ENCODE results near the gene C9orf43. TPM values are rescaled to one million over a fixed set of nuclear protein-coding genes. Genes with fewer than 3 reads are reported as not detected.
A peak's percentile ranks its signal among the peaks of the same experiment; 100 is the strongest.
"Not testable (repeated sequence)": the region's sequence is repeated elsewhere in the genome, so short reads cannot be mapped to it uniquely, and the experiment has no call there.

Gene C9orf43
- total RNA-seq, 6 donors from 2014 or later: 0.23 to 3.1 (median 0.43) TPM

DNA sequence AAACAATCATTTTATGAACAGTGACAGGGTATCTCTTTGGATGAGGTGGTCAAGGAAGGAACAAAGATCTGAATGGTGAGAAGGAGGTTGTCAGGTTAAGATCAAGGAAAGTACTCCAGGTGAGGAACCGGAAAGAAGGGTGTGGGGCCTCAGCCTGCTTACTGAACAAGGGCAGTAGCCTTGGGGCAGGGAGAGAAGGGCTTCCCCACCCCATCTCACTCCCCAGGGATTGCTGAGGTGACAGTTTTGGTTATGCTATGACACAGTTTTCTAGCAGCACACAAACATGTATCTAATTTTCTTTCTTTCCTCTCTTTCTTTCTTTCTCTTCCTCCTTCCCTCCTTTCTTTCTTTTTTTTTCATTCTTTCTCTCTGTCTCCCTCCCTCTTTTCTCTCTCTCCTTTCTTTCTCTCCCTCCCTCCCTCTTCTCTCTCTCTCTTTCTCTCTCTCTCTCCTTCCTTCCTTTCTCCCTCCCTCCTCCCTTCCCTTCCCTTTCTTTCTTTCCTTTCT is 29.6 kb upstream of the C9orf43 start:
- no peaks in the 10 kb centered on the region for H3K9me3 ChIP-seq
- TF ChIP-seq, protein P1, sequence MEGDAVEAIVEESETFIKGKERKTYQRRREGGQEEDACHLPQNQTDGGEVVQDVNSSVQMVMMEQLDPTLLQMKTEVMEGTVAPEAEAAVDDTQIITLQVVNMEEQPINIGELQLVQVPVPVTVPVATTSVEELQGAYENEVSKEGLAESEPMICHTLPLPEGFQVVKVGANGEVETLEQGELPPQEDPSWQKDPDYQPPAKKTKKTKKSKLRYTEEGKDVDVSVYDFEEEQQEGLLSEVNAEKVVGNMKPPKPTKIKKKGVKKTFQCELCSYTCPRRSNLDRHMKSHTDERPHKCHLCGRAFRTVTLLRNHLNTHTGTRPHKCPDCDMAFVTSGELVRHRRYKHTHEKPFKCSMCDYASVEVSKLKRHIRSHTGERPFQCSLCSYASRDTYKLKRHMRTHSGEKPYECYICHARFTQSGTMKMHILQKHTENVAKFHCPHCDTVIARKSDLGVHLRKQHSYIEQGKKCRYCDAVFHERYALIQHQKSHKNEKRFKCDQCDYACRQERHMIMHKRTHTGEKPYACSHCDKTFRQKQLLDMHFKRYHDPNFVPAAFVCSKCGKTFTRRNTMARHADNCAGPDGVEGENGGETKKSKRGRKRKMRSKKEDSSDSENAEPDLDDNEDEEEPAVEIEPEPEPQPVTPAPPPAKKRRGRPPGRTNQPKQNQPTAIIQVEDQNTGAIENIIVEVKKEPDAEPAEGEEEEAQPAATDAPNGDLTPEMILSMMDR (IDR thresholded peaks at IDR 0.05): no peak
- TF ChIP-seq POLR2AphosphoS5 (IDR thresholded peaks at IDR 0.05) (no peak), POLR2A (IDR thresholded peaks at IDR 0.05) (no peak), EP300 (IDR thresholded peaks at IDR 0.05) (no peak)
- H3K4me1 ChIP-seq: peaks cover 0 to 11% (median 3%) of the 10 kb centered on the region in 4 donors
- H3K27ac ChIP-seq: no peak overlapping the region
- no peaks in the 10 kb centered on the region for H3K27me3 ChIP-seq
- H3K36me3 ChIP-seq: no peaks in the 10 kb centered on the region
- DNase-seq (no peak), ATAC-seq (ENCODE audit: low FRiP score in 2 of 2) (no peak)
- H3K4me3 ChIP-seq: no peak overlapping the region
- 50 to 55% methylated on average over 1 of the region's 1 CpG for WGBS, 2 donors

DNA sequence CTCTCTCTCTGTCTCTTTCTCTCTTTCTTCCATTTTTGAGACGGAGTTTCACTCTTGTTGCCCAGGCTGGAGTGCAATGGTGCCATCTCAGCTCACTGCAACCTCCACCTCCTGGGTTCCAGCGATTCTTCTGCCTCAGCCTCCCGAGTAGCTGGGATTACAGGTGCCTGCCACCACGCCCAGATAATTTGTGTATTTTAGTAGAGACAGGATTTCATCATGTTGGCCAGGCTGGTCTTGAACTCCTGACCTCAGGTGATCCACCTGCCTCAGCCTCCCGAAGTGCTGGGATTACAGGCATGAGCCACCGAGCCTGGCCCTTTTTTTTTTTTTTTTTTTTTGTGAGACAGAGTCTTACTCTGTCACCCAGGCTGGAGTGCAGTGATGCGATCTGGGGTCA is 29.1 kb upstream of the C9orf43 start:
- ATAC-seq (ENCODE audit: low FRiP score in 2 of 2); H3K36me3 ChIP-seq; H3K27me3 ChIP-seq; H3K9me3 ChIP-seq; DNase-seq; H3K4me3 ChIP-seq: not testable (repeated sequence)
- Histone ChIP-seq H3K27ac (peak overlapping the region in 2 of 4 donors; percentile 32 to 73), H3K4me1 (peaks cover 0 to 11% (median 1%) of the 10 kb centered on the region in 4 donors)
- 72 to 81% methylated on average over 5 to 7 of the region's 7 CpGs for WGBS, 2 donors

DNA sequence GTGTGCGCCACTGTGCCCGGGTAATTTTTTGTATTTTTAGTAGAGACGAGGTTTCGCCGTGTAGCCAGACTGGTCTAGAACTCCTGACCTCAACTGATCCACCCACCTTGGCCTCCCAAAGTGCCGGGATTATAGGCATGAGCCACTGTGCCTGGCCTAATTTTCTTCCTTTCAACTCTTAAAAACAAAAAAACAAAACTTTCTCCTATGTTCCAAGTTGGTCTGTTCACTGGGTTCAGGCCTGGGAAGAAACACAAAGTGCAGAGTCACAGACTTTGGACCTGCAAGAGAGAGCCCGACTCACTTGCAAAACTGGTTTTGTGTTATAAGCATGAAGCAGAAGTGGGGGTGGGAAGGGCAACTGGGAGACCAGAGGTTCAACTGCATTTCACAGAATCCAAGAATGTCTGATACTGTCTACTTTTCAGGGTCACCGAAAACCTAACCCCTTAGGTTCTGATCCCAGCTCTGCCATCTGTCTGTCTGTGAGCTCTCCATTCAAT is 28.6 kb upstream of the C9orf43 start:
- ATAC-seq (ENCODE audit: low FRiP score in 2 of 2) (peak; percentile 28 to 68), DNase-seq (peak in 1 of 2 donors; percentile 70)
- H3K9me3 ChIP-seq: no peaks in the 10 kb centered on the region
- WGBS, 2 donors: 68 to 91% methylated on average over 8 of the region's 8 CpGs
- H3K4me1 ChIP-seq: peaks cover 0 to 11% (median 1%) of the 10 kb centered on the region in 4 donors
- TF ChIP-seq POLR2A (IDR thresholded peaks at IDR 0.05): no peak
- no peak for TF ChIP-seq POLR2AphosphoS5 (IDR thresholded peaks at IDR 0.05)
- no peak for TF ChIP-seq EP300 (IDR thresholded peaks at IDR 0.05)
- TF ChIP-seq, protein P1 (IDR thresholded peaks at IDR 0.05): no peak
- H3K27ac ChIP-seq: peak overlapping the region in 2 of 4 donors; percentile 32 to 73
- no peaks in the 10 kb centered on the region for H3K27me3 ChIP-seq
- H3K4me3 ChIP-seq: no peak overlapping the region
- peaks cover 0 to 3% (median 0%) of the 10 kb centered on the region in 4 donors for H3K36me3 ChIP-seq

DNA sequence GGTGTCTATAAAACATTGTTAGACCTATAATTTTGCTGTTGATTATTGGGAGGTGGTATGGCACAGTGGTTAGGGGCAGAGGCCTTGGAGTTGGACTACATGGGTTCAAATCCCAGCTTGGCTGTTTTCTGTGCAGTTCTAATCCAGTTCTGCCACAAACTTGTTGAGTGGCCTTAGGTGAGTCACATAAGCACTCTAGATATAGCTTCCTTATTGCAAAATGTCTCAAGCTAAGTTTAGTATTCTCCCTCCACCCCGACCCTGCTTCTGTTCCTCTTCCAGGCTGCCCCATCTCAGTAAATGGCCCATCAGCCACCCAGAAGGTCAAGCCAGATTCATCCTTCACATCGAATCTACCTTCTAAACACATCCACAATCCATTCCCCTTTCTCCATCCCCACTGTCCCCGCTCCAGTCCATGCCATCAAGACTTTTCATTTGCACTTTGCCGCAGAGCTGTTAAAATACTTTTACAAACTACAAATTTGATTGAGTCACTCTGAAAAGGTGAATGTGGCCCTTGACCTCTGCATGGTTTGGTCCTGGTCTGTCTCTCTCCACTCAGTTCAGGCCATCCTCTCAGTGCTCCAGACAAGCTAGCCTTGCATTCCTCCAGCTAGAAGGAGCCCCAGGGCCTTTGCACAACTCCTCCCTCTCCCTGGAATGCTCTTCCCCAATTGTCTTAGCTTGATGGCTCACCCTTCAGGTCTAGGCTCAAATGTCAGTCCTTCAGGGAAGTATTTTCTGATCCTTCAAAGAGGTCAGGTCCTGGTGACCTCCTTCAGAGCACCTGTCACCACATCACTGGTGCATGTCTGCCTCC is 23.8 kb upstream of the C9orf43 start:
- H3K27ac ChIP-seq: no peak overlapping the region
- DNase-seq: no peak
- no peak for ATAC-seq (ENCODE audit: low FRiP score in 2 of 2)

More for the DNA sequence above, 23.8 kb upstream of the C9orf43 start:
- peaks cover 0 to 4% (median 0%) of the 10 kb centered on the region in 4 donors for H3K4me1 ChIP-seq
- 86 to 89% methylated on average over 4 of the region's 4 CpGs for WGBS, 2 donors
- H3K9me3 ChIP-seq: no peaks in the 10 kb centered on the region
- no peak overlapping the region for H3K4me3 ChIP-seq
- peaks cover 16 to 51% (median 44%) of the 10 kb centered on the region in 4 donors for H3K36me3 ChIP-seq
- TF ChIP-seq POLR2AphosphoS5 (IDR thresholded peaks at IDR 0.05) (no peak), POLR2A (IDR thresholded peaks at IDR 0.05) (no peak), EP300 (IDR thresholded peaks at IDR 0.05) (no peak)
- TF ChIP-seq, protein P1 (IDR thresholded peaks at IDR 0.05): no peak
- no peaks in the 10 kb centered on the region for H3K27me3 ChIP-seq

Data from upper lobe of left lung (tissue), 6 donors.